Suprapubic skin (tissue), 4 donors: ENCODE measurements around the gene GPN3. TPM values are rescaled to one million over a fixed set of nuclear protein-coding genes. Genes with fewer than 3 reads are reported as not detected.

Experiments used
- DNase-seq, 2 donors: peaks; one replicate each; pipeline ENCODE4 v3.0.0-alpha.2; 2019; ENCODE audit warnings: low spot score in 2 of 2
- H3K27ac ChIP-seq: fragments of 200-600 bp; sonication (generic); one replicate; pipeline ENCODE4 v1.5.1; 2019
- H3K27me3 ChIP-seq: fragments of 200-600 bp; sonication (generic); one replicate; pipeline ENCODE4 v1.5.1; 2019
- H3K36me3 ChIP-seq: fragments of 200-600 bp; sonication (generic); one replicate; pipeline ENCODE4 v1.5.1; 2019
- H3K4me1 ChIP-seq: fragments of 200-600 bp; sonication (generic); one replicate; pipeline ENCODE4 v1.5.1; 2019
- H3K4me3 ChIP-seq: fragments of 200-600 bp; sonication (generic); one replicate; pipeline ENCODE4 v1.5.1; 2019; ENCODE audit warnings: mild to moderate bottlenecking
- H3K9me3 ChIP-seq: fragments of 200-600 bp; sonication (generic); one replicate; pipeline ENCODE4 v1.5.1; 2019
- EP300 ChIP-seq: sonication (generic); formaldehyde crosslinking; IDR thresholded peaks from one replicate; pipeline ENCODE4 v1.6.1; 2017; ENCODE audit warnings: antibody characterized with exemption
- POLR2A ChIP-seq, 2 donors: fragments of 450-650 bp; IDR thresholded peaks; one replicate each; pipeline ENCODE4 v1.6.1; 2017; ENCODE audit warnings: antibody characterized with exemption in 2 of 2, mild to moderate bottlenecking in 2 of 2, moderate library complexity in 2 of 2
- POLR2AphosphoS5 ChIP-seq, 3 donors: sonication (generic); formaldehyde crosslinking; IDR thresholded peaks; one replicate each; pipeline ENCODE4 v1.6.1; 2017; ENCODE audit warnings: antibody characterized with exemption in 3 of 3
- WGBS: methylation state at CpG from one replicate; pipeline ENCODE4 v1.1.5; 2018; 5-methylcytosine and 5-hydroxymethylcytosine counted together
- total RNA-seq, 4 donors: library from RNA; depleted of rRNA; stranded (reverse); fragments of >200 nt; gene quantifications; one replicate each; pipeline ENCODE4 v1.1.0, GENCODE V29; 2016
- TF ChIP-seq, protein P1 (sequence below), 2 donors: fragments of 200-600 bp in 1 of 2; fragments of 450-650 bp in 1 of 2; sonication (generic) in 1 of 2; IDR thresholded peaks; one replicate each; pipeline ENCODE4 v1.5.1; 2016 to 2019; ENCODE audit warnings: antibody characterized with exemption in 2 of 2, mild to moderate bottlenecking in 1 of 2, moderate library complexity in 1 of 2

The GPN3 gene
- total RNA-seq, 4 donors from 2014 or later: 9.6 to 17.1 (median 13.3) TPM

DNA sequence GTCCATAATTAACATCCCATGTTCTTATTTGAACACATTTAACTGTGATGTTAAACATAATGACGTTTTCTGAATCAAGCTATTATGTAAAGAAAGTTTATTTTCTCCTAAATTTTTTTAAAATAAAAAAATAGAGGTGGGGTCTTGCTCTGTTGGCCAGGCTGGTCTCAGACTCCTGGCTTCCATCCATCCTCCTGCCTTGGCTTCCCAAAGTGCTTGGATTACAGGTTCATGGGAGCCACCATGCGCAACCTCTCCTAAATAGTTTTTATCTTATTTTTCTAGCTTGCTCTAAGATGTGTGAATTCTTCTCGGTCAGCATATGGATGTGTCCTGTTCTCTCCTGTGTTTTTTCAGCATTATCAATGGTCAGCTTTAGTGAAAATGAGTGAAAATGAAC lies 37.3 kb upstream of the GPN3 start:
- H3K27me3 ChIP-seq: no peaks in the 10 kb centered on the region
- TF ChIP-seq EP300 (no peak), POLR2A (IDR thresholded peaks at IDR 0.05) (no peak), POLR2AphosphoS5 (IDR thresholded peaks at IDR 0.05) (no peak)
- TF ChIP-seq, protein P1, sequence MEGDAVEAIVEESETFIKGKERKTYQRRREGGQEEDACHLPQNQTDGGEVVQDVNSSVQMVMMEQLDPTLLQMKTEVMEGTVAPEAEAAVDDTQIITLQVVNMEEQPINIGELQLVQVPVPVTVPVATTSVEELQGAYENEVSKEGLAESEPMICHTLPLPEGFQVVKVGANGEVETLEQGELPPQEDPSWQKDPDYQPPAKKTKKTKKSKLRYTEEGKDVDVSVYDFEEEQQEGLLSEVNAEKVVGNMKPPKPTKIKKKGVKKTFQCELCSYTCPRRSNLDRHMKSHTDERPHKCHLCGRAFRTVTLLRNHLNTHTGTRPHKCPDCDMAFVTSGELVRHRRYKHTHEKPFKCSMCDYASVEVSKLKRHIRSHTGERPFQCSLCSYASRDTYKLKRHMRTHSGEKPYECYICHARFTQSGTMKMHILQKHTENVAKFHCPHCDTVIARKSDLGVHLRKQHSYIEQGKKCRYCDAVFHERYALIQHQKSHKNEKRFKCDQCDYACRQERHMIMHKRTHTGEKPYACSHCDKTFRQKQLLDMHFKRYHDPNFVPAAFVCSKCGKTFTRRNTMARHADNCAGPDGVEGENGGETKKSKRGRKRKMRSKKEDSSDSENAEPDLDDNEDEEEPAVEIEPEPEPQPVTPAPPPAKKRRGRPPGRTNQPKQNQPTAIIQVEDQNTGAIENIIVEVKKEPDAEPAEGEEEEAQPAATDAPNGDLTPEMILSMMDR (IDR thresholded peaks at IDR 0.05): no peak
- H3K4me3 ChIP-seq: no peak overlapping the region
- no peak for DNase-seq
- whole genome bisulfite sequencing: 87% methylated on average over 3 of the region's 3 CpGs
- no peaks in the 10 kb centered on the region for H3K36me3 ChIP-seq
- H3K4me1 ChIP-seq: peaks cover 12% of the 10 kb centered on the region
- no peak overlapping the region for H3K27ac ChIP-seq
- H3K9me3 ChIP-seq: no peaks in the 10 kb centered on the region

DNA sequence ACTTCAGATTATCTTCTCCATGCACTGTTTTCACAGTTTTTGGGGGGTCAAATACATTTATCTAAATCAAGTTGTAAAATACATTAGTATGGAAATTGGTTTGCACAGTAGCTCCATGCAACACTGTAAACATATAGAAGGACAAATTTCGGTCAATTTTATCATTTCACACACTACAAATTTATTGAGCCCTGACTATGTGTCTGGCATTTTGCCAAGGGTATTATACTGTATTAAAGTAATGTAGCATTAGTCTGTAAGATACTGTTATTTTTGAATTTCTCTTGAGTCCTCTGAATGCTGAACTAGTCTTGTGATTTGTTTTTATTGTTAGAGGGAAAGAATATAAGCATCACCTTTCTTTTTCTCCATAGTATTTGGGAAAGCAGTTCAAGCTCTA lies 35.4 kb upstream of the GPN3 start:
- WGBS: 82% methylated on average over 1 of the region's 1 CpG
- H3K27me3 ChIP-seq: no peaks in the 10 kb centered on the region
- TF ChIP-seq, protein P1 (IDR thresholded peaks at IDR 0.05): no peak
- TF ChIP-seq POLR2AphosphoS5 (IDR thresholded peaks at IDR 0.05) (no peak), POLR2A (IDR thresholded peaks at IDR 0.05) (no peak), EP300 (no peak)
- no peaks in the 10 kb centered on the region for H3K36me3 ChIP-seq
- peaks cover 29% of the 10 kb centered on the region for H3K4me1 ChIP-seq
- no peak for DNase-seq
- no peaks in the 10 kb centered on the region for H3K9me3 ChIP-seq
- no peak overlapping the region for H3K27ac ChIP-seq
- no peak overlapping the region for H3K4me3 ChIP-seq

DNA sequence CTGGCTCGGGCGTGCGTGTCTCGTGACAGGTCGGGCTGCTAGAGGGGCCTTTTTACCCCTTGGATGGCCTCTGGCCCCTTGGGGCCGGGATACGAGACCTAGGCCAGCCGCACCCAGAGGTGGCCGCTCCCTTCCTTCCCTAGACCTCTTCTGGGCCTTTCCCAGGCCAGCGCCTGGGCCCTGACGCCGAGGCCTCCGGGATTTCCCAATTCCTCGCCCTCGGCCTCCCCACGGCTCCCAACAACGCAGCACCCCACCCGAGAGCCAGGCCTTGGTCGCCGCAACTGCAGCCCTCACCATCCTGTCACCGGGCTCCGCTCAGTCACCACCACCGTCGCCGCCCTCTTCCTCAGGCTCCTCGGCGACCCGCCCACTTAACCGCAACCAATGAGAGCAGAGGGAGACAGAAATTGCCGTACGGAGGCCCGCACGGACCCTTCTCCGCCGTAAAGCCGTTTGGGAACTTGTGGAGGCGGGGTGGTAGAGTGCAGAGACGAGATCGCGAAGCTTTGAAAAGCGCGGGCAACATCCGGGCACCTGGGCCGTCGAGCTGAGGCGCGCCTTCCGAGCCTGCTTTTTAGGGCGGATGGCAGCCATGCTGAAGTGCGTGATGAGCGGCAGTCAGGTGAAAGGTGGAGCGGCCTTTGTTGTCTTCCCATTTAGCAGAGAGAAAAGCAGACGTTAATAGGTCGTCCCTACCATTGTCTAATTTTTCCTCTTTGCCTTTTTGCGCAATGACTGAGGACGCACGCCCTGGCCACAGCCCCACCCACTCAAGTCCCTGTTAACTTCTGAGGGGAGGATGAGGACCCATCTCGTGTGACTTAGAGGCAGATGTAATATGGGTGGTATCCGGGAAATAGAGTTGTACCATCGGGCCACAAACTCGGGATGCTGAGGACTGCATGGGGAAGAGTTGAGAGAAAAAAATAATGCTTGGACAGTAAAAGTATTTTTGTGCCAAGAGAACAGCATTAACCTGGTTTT lies 34.0 kb upstream of the GPN3 start, which contains the start of the genes RAD9B and VPS29:
Gene RAD9B, plus strand, starts transcription at position 580 of the 987 bp plus-strand sequence. Its CDS starts 7 bp downstream, at position 587.
Gene VPS29, minus strand, starts transcription at position 360 of the 987 bp plus-strand sequence. Its CDS starts 60 bp downstream, at position 300.
- Histone ChIP-seq H3K36me3 (no peaks in the 10 kb centered on the region), H3K4me1 (peaks cover 34% of the 10 kb centered on the region), H3K9me3 (no peaks in the 10 kb centered on the region), H3K27me3 (no peaks in the 10 kb centered on the region), H3K4me3 (peak within 1 kb of the TSS; percentile 73), H3K27ac (peak within 1 kb of the TSS; percentile 94)
- WGBS: 6% methylated on average over 59 of the region's 61 CpGs
- peak; percentile 77 to 99 (median 83) for TF ChIP-seq POLR2AphosphoS5 (IDR thresholded peaks at IDR 0.05)
- TF ChIP-seq EP300: no peak
- peak; percentile 85 to 91 for TF ChIP-seq POLR2A (IDR thresholded peaks at IDR 0.05)
- TF ChIP-seq, protein P1 (IDR thresholded peaks at IDR 0.05): no peak
- DNase-seq: peak; percentile 99

DNA sequence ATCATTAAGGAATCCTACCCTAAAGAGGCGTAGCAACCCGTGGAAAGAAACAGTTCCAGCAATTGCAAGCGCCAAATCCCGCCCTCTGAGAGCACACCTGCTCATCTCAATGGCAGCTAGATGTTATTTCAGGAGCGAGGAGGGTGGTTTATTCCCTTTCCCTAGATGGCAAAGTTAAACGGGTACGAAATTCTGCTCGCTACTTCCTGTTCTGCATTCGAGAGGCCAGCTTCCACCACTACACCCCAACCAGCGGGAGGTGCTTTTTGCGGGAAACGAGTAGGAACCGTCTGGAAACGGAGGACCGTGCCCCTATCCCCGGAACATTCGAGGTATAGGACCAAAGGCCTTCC lies 33.3 kb upstream of the GPN3 start:
- no peak for DNase-seq
- TF ChIP-seq EP300 (no peak), POLR2AphosphoS5 (IDR thresholded peaks at IDR 0.05) (no peak), POLR2A (IDR thresholded peaks at IDR 0.05) (no peak)
- TF ChIP-seq, protein P1 (IDR thresholded peaks at IDR 0.05): no peak
- no peaks in the 10 kb centered on the region for H3K27me3 ChIP-seq
- H3K9me3 ChIP-seq: no peaks in the 10 kb centered on the region
- peak overlapping the region; percentile 73 for H3K4me3 ChIP-seq
- no peaks in the 10 kb centered on the region for H3K36me3 ChIP-seq
- WGBS: under 1% methylated on average over 17 of the region's 17 CpGs
- peak overlapping the region; percentile 94 for H3K27ac ChIP-seq
- peaks cover 34% of the 10 kb centered on the region for H3K4me1 ChIP-seq
